OCI-LY1 (cell line): ENCODE results near the gene KEAP1.

Source experiments
- H2AFZ ChIP-seq: fragments of 200-600 bp; sonication (generic), shearing (Covaris generic); 2 replicates; pipeline ENCODE4 v1.6.0; 2014; ENCODE audit warnings: antibody characterized with exemption, mild to moderate bottlenecking, low read length
- H3F3A ChIP-seq: fragments of 200-600 bp; sonication (generic), shearing (Covaris generic); 2 replicates; pipeline ENCODE4 v1.6.0; 2014; ENCODE audit warnings: mild to moderate bottlenecking, antibody characterized with exemption, low read length, moderate library complexity; ENCODE audit not compliant: insufficient read depth
- H3K27ac ChIP-seq: fragments of 200-600 bp; sonication (generic); 2 replicates; pipeline ENCODE4 v1.5.1; 2014; ENCODE audit warnings: low read length, mixed run types, mild to moderate bottlenecking, low read depth; ENCODE audit not compliant: poor library complexity, severe bottlenecking
- H3K27me3 ChIP-seq: fragments of 200-600 bp; sonication (generic); 2 replicates; pipeline ENCODE4 v1.6.0; 2014; ENCODE audit warnings: antibody characterized with exemption, mild to moderate bottlenecking, low read length, moderate library complexity; ENCODE audit not compliant: insufficient read depth
- H3K36me3 ChIP-seq: fragments of 200-600 bp; sonication (generic); 2 replicates; pipeline ENCODE4 v1.6.1; 2014; ENCODE audit warnings: mild to moderate bottlenecking, antibody characterized with exemption, low read length, moderate library complexity, mixed read lengths; ENCODE audit not compliant: insufficient read depth
- H3K4me1 ChIP-seq: fragments of 200-600 bp; sonication (generic); 2 replicates; pipeline ENCODE4 v1.5.1; 2014; ENCODE audit warnings: mild to moderate bottlenecking, low read length, moderate library complexity; ENCODE audit not compliant: insufficient read depth, severe bottlenecking
- H3K4me2 ChIP-seq: fragments of 200-600 bp; sonication (generic), shearing (Covaris generic); 2 replicates; pipeline ENCODE4 v1.6.1; 2014; ENCODE audit warnings: low read length
- H3K4me3 ChIP-seq: fragments of 200-600 bp; sonication (generic); 2 replicates; pipeline ENCODE4 v1.5.1; 2014; ENCODE audit warnings: low read length, low read depth, mild to moderate bottlenecking, mixed read lengths; ENCODE audit not compliant: poor library complexity, severe bottlenecking
- H3K79me2 ChIP-seq: fragments of 200-600 bp; shearing (Covaris generic); 2 replicates; pipeline ENCODE4 v1.6.1; 2016; ENCODE audit warnings: mixed run types, low read length, mixed read lengths; ENCODE audit not compliant: insufficient read depth
- H3K9ac ChIP-seq: fragments of 200-600 bp; sonication (generic), shearing (Covaris generic); 2 replicates; pipeline ENCODE4 v1.6.1; 2014; ENCODE audit warnings: mild to moderate bottlenecking, low read length, mixed read lengths
- H3K9me2 ChIP-seq: fragments of 200-600 bp; sonication (generic), shearing (Covaris generic); 2 replicates; pipeline ENCODE4 v1.6.1; 2014; ENCODE audit warnings: low read depth, mild to moderate bottlenecking, low read length, mixed read lengths
- H3K9me3 ChIP-seq: fragments of 200-600 bp; shearing (Covaris generic); 2 replicates; pipeline ENCODE4 v1.6.1; 2014; ENCODE audit warnings: low read length, mixed read lengths
- H4K20me1 ChIP-seq: fragments of 200-600 bp; sonication (generic), shearing (Covaris generic); 2 replicates; pipeline ENCODE4 v1.6.0; 2016; ENCODE audit warnings: mild to moderate bottlenecking, low read length; ENCODE audit not compliant: insufficient read depth
- EZH2 ChIP-seq: fragments of 200-600 bp; sonication (generic), shearing (Covaris generic); IDR thresholded peaks from 2 replicates; pipeline ENCODE4 v1.8.0; 2017; ENCODE audit warnings: borderline replicate concordance, mixed run types, mild to moderate bottlenecking, antibody characterized with exemption, low read length, moderate library complexity, mixed read lengths
- TF ChIP-seq, protein P1 (sequence below): fragments of 200-600 bp; sonication (generic), shearing (Covaris generic); IDR thresholded peaks from 2 replicates; pipeline ENCODE4 v1.5.1; 2017; ENCODE audit warnings: mild to moderate bottlenecking, antibody characterized with exemption, low read length, moderate library complexity, mixed read lengths

The KEAP1 gene

DNA sequence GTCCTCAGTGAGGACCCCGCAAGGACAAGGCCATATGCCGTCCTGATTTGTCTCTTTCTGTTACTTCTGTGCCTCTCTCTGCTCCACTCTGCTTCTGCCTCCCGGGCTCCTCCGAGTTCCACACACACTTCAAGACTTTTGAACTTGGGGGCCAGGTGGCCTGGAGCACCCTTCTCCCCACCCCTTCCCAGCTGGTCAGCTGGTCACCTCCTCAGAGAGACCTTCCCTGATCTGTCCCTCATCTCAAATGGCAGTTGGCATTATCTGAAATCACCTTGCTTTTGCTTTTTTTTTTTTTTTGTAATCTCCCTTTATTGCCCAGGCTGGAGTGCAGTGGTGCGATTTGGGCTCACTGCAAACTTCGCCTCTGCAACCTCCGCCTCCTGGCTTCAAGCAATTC is 16.3 kb upstream of the KEAP1 start:
- Histone ChIP-seq H3K4me3 (no peak overlapping the region), H2AFZ (no peak overlapping the region), H3K9me2 (no peaks in the 10 kb centered on the region), H3K27me3 (peaks cover 12% of the 10 kb centered on the region; the same call in 1 of the 2 replicates), H3K4me2 (no peak overlapping the region), H4K20me1 (no peaks in the 10 kb centered on the region), H3K36me3 (no peaks in the 10 kb centered on the region), H3K27ac (no peak overlapping the region), H3K79me2 (no peaks in the 10 kb centered on the region), H3F3A (no peaks in the 10 kb centered on the region), H3K4me1 (no peaks in the 10 kb centered on the region), H3K9me3 (no peaks in the 10 kb centered on the region), H3K9ac (no peak overlapping the region)
- no peak for TF ChIP-seq EZH2
- TF ChIP-seq, protein P1, sequence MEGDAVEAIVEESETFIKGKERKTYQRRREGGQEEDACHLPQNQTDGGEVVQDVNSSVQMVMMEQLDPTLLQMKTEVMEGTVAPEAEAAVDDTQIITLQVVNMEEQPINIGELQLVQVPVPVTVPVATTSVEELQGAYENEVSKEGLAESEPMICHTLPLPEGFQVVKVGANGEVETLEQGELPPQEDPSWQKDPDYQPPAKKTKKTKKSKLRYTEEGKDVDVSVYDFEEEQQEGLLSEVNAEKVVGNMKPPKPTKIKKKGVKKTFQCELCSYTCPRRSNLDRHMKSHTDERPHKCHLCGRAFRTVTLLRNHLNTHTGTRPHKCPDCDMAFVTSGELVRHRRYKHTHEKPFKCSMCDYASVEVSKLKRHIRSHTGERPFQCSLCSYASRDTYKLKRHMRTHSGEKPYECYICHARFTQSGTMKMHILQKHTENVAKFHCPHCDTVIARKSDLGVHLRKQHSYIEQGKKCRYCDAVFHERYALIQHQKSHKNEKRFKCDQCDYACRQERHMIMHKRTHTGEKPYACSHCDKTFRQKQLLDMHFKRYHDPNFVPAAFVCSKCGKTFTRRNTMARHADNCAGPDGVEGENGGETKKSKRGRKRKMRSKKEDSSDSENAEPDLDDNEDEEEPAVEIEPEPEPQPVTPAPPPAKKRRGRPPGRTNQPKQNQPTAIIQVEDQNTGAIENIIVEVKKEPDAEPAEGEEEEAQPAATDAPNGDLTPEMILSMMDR: no peak

- Histone ChIP-seq H3K9me3 (no peaks in the 10 kb centered on the region), H4K20me1 (no peaks in the 10 kb centered on the region), H3K36me3 (no peaks in the 10 kb centered on the region), H3K4me1 (no peaks in the 10 kb centered on the region), H3K4me3 (no peak overlapping the region), H3K4me2 (no peak overlapping the region), H2AFZ (no peak overlapping the region), H3K9ac (no peak overlapping the region), H3K79me2 (no peaks in the 10 kb centered on the region), H3K9me2 (no peaks in the 10 kb centered on the region), H3K27me3 (0 out of 2 replicates have a peak, but pooled peaks cover 8% of the 10 kb centered on the region), H3K27ac (no peak overlapping the region), H3F3A (no peaks in the 10 kb centered on the region)
- no peak for TF ChIP-seq EZH2
- TF ChIP-seq, protein P1: no peak
Observed at GRCh38 chr19:10518444-10519361, 15.5 kb upstream of the KEAP1 start.

DNA sequence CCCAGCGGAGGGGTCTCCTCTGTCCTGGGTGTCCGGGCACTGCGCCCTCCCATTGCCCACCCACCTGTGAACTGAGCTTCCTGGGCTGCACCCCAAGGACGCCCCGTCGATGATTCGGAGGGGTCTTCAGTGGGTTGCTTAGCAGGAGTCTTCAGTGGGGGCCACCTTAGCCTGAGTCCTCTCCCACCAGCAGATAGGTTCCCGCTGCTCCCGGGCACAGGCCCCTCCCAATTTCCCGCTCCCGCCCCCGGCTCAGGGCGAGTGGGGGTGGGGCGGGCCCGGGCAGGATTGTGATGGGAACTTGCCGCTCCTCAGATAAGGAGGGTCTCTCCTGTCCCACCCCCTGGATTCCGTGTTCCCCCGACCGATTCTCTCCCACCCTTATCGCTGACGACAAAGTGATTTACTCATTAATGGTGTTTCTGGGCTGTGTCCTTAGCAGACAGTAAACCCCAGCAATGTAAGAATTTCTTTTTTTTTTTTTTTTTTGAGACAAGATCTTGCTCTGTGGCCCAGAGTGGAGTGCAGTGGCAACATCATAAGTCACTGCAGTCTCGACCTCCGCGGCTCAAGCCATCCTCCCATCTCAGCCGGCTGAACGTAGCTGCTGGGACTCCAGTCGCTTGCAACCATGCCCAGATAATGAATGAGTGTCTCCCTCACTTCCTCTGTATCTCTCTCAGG is 14.7 kb upstream of the KEAP1 start:
- H3K9me2 ChIP-seq: no peaks in the 10 kb centered on the region
- H3K27ac ChIP-seq: no peak overlapping the region
- H3K27me3 ChIP-seq: 0 out of 2 replicates have a peak, but pooled peaks cover 8% of the 10 kb centered on the region
- no peak overlapping the region for H3K4me2 ChIP-seq
- H3K4me1 ChIP-seq: no peaks in the 10 kb centered on the region
- no peaks in the 10 kb centered on the region for H4K20me1 ChIP-seq
- no peaks in the 10 kb centered on the region for H3K79me2 ChIP-seq
- H3K9me3 ChIP-seq: no peaks in the 10 kb centered on the region
- H3K4me3 ChIP-seq: no peak overlapping the region
- H3K9ac ChIP-seq: no peak overlapping the region
- no peaks in the 10 kb centered on the region for H3F3A ChIP-seq
- no peak overlapping the region for H2AFZ ChIP-seq
- no peaks in the 10 kb centered on the region for H3K36me3 ChIP-seq
- TF ChIP-seq, protein P1: no peak
- TF ChIP-seq EZH2: no peak
